HepG2 (cell line): Measurements from ENCODE around the gene NXPH1. TPM values are rescaled to one million over a fixed set of nuclear protein-coding genes. Genes with fewer than 3 reads are reported as not detected.

ENCODE experiments used
- ATAC-seq: fragments of 200-7000 bp; cut with Tn5 transposase; 3 replicates; pipeline ENCODE4 v1.9.1; 2020; ENCODE audit warnings: mild to moderate bottlenecking, moderate library complexity
- BruUV-seq: library from RNA; stranded (reverse); fragments of 400-500 nt; replicated peaks from 2 replicates; lab custom pipeline; 2021; lab: Mats Ljungman, UMichigan
- CTCF ChIA-PET: fragments of 300-600 bp; formaldehyde crosslinking; extraction: SDS; loops from one replicate; lab custom pipeline; 2021; ENCODE audit warnings: low total read pairs, inconsistent platforms, low intra/inter-chr PET ratio; lab: Yijun Ruan, JAX
- POLR2A ChIA-PET: fragments of 350-600 bp; sonication (Branson Sonifier 250); formaldehyde crosslinking; loops from one replicate; lab custom pipeline; 2020; ENCODE audit warnings: antibody characterized with exemption, inconsistent platforms; lab: Yijun Ruan, JAX
- DNase-seq: peaks from one replicate; pipeline ENCODE4 v3.0.0-alpha.2; 2015; ENCODE audit warnings: low spot score
- FAIRE-seq: peaks from 3 replicates; lab custom pipeline; 2011; peaks lifted over from hg19 to GRCh38; lab: Jason Lieb, UNC
- H2AFZ ChIP-seq: one replicate; pipeline ENCODE4 v1.6.1; 2011; ENCODE audit warnings: low read length, inconsistent platforms
- H3K27ac ChIP-seq: fragments of 300-600 bp; 3 replicates; pipeline ENCODE4 v1.8.0; 2011; ENCODE audit warnings: mixed run types, mild to moderate bottlenecking, mixed read lengths, low read length, inconsistent platforms; ENCODE audit not compliant: insufficient read depth; ENCODE audit errors: extremely low read length
- H3K27me3 ChIP-seq, 2 experiments: fragments of 200-600 bp in 1 of 2; 2 replicates in 1 of 2; 3 replicates in 1 of 2; pipeline versions ENCODE4 v1.6.0 to v1.8.0; 2011; ENCODE audit warnings: low read length in 2 of 2, mild to moderate bottlenecking in 2 of 2, moderate library complexity in 2 of 2, inconsistent platforms in 1 of 2; ENCODE audit not compliant: insufficient read depth in 2 of 2, control insufficient read depth in 1 of 2
- H3K36me3 ChIP-seq, 2 experiments: fragments of 200-600 bp in 1 of 2; replicated peaks in 1 of 2; 2 replicates in 1 of 2; 3 replicates in 1 of 2; pipeline versions ENCODE4 v1.5.1 to v1.8.0; 2011; ENCODE audit warnings: low read length in 2 of 2, inconsistent platforms in 1 of 2; ENCODE audit not compliant: insufficient read depth in 2 of 2, control insufficient read depth in 1 of 2
- H3K4me1 ChIP-seq: 2 replicates; pipeline ENCODE4 v1.5.1; 2012; ENCODE audit warnings: low read length, inconsistent platforms; ENCODE audit not compliant: insufficient read depth
- H3K4me2 ChIP-seq: 2 replicates; pipeline ENCODE4 v1.6.0; 2011; ENCODE audit warnings: low read depth, low read length, inconsistent platforms
- H3K4me3 ChIP-seq, 3 experiments: fragments of 200-600 bp in 1 of 3; sonication (generic), shearing (Covaris generic) in 1 of 3; replicated peaks in 1 of 3; 2 replicates each; pipeline ENCODE4 v1.5.1; 2011 to 2016; ENCODE audit warnings: low read length in 3 of 3, inconsistent platforms in 2 of 3, low read depth in 2 of 3, mild to moderate bottlenecking in 2 of 3, control low read depth in 1 of 3, mixed read lengths in 1 of 3; ENCODE audit not compliant: insufficient read depth in 1 of 3
- H3K79me2 ChIP-seq: one replicate; pipeline ENCODE4 v1.6.1; 2011; ENCODE audit warnings: low read length, inconsistent platforms; ENCODE audit not compliant: insufficient read depth
- H3K9ac ChIP-seq: 2 replicates; pipeline ENCODE4 v1.6.0; 2011; ENCODE audit warnings: mild to moderate bottlenecking, low read depth, low read length, inconsistent platforms; ENCODE audit not compliant: insufficient read depth
- H3K9me3 ChIP-seq: 2 replicates; pipeline ENCODE4 v1.5.1; 2012; ENCODE audit warnings: mild to moderate bottlenecking, low read length
- H4K20me1 ChIP-seq: 2 replicates; pipeline ENCODE4 v1.6.0; 2011; ENCODE audit warnings: inconsistent platforms, mild to moderate bottlenecking, low read length, moderate library complexity; ENCODE audit not compliant: insufficient read depth
- ELF1 ChIP-seq: sonication (generic); formaldehyde crosslinking; IDR thresholded peaks from 2 replicates; pipeline ENCODE4 v1.4.0; 2020; ENCODE audit warnings: missing genetic modification reagents
- KLF11 ChIP-seq: IDR thresholded peaks from 2 replicates; pipeline ENCODE4 v1.6.1; 2016; ENCODE audit warnings: missing compliant biosample characterization
- SMARCC2 ChIP-seq: fragments of 450-650 bp; IDR thresholded peaks from 2 replicates; pipeline ENCODE4 v1.6.1; 2017; ENCODE audit warnings: antibody characterized with exemption, mild to moderate bottlenecking
- SOX6 ChIP-seq, 2 experiments: fragments of 450-650 bp in 1 of 2; sonication (generic) in 1 of 2; formaldehyde crosslinking in 1 of 2; IDR thresholded peaks; 2 replicates each; pipeline versions ENCODE4 v1.4.0 to v1.6.1; 2017 to 2020; ENCODE audit warnings: antibody characterized with exemption in 1 of 2, mild to moderate bottlenecking in 1 of 2, missing genetic modification reagents in 1 of 2
- SP4 ChIP-seq: sonication (generic); formaldehyde crosslinking; IDR thresholded peaks from 2 replicates; pipeline ENCODE4 v1.8.1; 2023; ENCODE audit warnings: mild to moderate bottlenecking, missing genetic modification reagents
- ZC3H4 ChIP-seq: sonication (generic); formaldehyde crosslinking; IDR thresholded peaks from 2 replicates; pipeline ENCODE4 v1.4.0; 2020; ENCODE audit warnings: missing genetic modification reagents, borderline replicate concordance
- ZNF17 ChIP-seq: sonication (generic); formaldehyde crosslinking; IDR thresholded peaks from 2 replicates; pipeline ENCODE4 v1.5.0; 2020; ENCODE audit warnings: mild to moderate bottlenecking, missing genetic modification reagents
- ZNF430 ChIP-seq: sonication (generic); formaldehyde crosslinking; IDR thresholded peaks from 2 replicates; pipeline ENCODE4 v1.9.0; 2021; ENCODE audit warnings: mild to moderate bottlenecking, missing genetic modification reagents
- ZNF501 ChIP-seq: sonication (generic); formaldehyde crosslinking; IDR thresholded peaks from 2 replicates; pipeline ENCODE4 v1.5.1; 2020; ENCODE audit warnings: mild to moderate bottlenecking, moderate library complexity, missing genetic modification reagents
- ZNF775 ChIP-seq: sonication (generic); formaldehyde crosslinking; IDR thresholded peaks from 2 replicates; pipeline ENCODE4 v1.4.0; 2020; ENCODE audit warnings: missing genetic modification reagents, mild to moderate bottlenecking, moderate library complexity, borderline replicate concordance
- ZNF816 ChIP-seq: sonication (generic); formaldehyde crosslinking; IDR thresholded peaks from 2 replicates; pipeline ENCODE4 v1.8.0; 2022; ENCODE audit warnings: missing genetic modification reagents, mild to moderate bottlenecking, borderline replicate concordance
- ZNF841 ChIP-seq: sonication (generic); formaldehyde crosslinking; IDR thresholded peaks from 2 replicates; pipeline ENCODE4 v1.8.1; 2023; ENCODE audit warnings: missing genetic modification reagents, borderline replicate concordance
- WGBS: methylation state at CpG from one replicate; pipeline ENCODE4 v1.1.6; 2017; ENCODE audit warnings: low lambda C conversion rate; 5-methylcytosine and 5-hydroxymethylcytosine counted together
- in situ Hi-C: cut with HindIII; loops from 2 replicates; pipeline ENCODE4 v1.10.0; 2017; ENCODE audit warnings: low pct_unique_long_range_greater_than_20kb; ENCODE audit not compliant: extremely low pct_ligation_motif_present
- intact Hi-C: fragments of 100-400 bp; cut with micrococcal nuclease; formaldehyde crosslinking; loops from one replicate; pipeline ENCODE4 v1.10.0; 2022; ENCODE audit not compliant: unreplicated experiment
- polyA plus RNA-seq, 8 experiments: library from polyadenylated mRNA; depleted of rRNA in 3 of 8; stranded (reverse) in 7 of 8; unstranded in 1 of 8; fragments of >200 nt; fragmentation: Illumina TruSeq in 4 of 8; extraction: Trizol in 4 of 8; gene quantifications; 2 replicates each; pipeline versions ENCODE4 v1.2.1 to v1.2.3, GENCODE V29; 2011 to 2016; ENCODE audit warnings: low read depth in 4 of 8, missing spikeins in 1 of 8, mixed read lengths in 1 of 8; ENCODE audit not compliant: insufficient read depth in 1 of 8
- total RNA-seq, 5 experiments: library from RNA; depleted of rRNA; stranded (reverse); fragments of >200 nt; fragmentation: Illumina TruSeq; extraction: Trizol; gene quantifications; 2 replicates each; pipeline ENCODE4 v1.2.3, GENCODE V29; 2016; ENCODE audit warnings: low read depth in 1 of 5
- TF ChIP-seq, protein P1 (sequence below): sonication (generic); formaldehyde crosslinking; IDR thresholded peaks from 2 replicates; pipeline ENCODE4 v1.8.0; 2022; ENCODE audit warnings: missing genetic modification reagents, mild to moderate bottlenecking, moderate library complexity, borderline replicate concordance
- TF ChIP-seq, protein P2 (sequence below): sonication (generic); formaldehyde crosslinking; IDR thresholded peaks from 2 replicates; pipeline ENCODE4 v1.5.0; 2020; ENCODE audit warnings: missing genetic modification reagents, mild to moderate bottlenecking, borderline replicate concordance
- TF ChIP-seq, protein P3 (sequence below): sonication (generic); formaldehyde crosslinking; IDR thresholded peaks from 2 replicates; pipeline ENCODE4 v1.4.0; 2020; ENCODE audit warnings: mild to moderate bottlenecking, missing genetic modification reagents
- TF ChIP-seq, protein P4 (sequence below): sonication (generic); formaldehyde crosslinking; IDR thresholded peaks from 2 replicates; pipeline ENCODE4 v1.4.0; 2020; ENCODE audit warnings: mild to moderate bottlenecking, low read depth, missing genetic modification reagents
- TF ChIP-seq, protein P5 (sequence below): sonication (generic); formaldehyde crosslinking; IDR thresholded peaks from 2 replicates; pipeline ENCODE4 v1.5.1; 2020; ENCODE audit warnings: mild to moderate bottlenecking, missing genetic modification reagents, moderate library complexity

The NXPH1 gene
- total and polyA plus RNA-seq, 2 of the 13 experiments (the other 11 are each of a cell fraction or from before 2014, with no cell fraction given) = not detected

DNA sequence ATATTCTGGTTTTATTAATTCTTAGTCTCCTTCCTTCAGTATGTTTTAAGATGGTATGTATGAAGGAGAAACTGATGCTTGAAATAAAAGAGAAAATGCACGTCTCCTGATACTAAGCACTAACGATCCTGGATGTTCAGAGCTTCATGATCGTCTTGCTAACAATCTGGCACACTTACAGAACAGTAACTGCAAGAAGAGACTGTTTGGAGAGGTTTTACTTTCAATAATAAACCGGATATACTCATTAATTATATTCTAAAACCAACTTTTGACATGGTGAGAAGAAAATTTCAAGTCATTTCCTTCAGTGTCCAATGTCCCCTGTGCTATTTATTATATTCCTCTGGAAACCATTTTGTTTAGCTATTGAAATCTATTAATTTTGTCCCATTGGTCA lies 251.0 kb downstream of the NXPH1 start:
- no peaks in the 10 kb centered on the region for H4K20me1 ChIP-seq
- 1% methylated on average over 4 of the region's 4 CpGs for WGBS
- peaks cover 7% of the 10 kb centered on the region; the same call in 1 of the 2 replicates for H3K9me3 ChIP-seq
- no peaks in the 10 kb centered on the region for H3K36me3 ChIP-seq
- FAIRE-seq (no peak), ATAC-seq (no peak), DNase-seq (no peak)
- H3K79me2 ChIP-seq = no peaks in the 10 kb centered on the region
- no peak overlapping the region for H3K9ac ChIP-seq
- ChIA-PET POLR2A (no interaction called here), CTCF (no interaction called here)
- no peaks in the 10 kb centered on the region for H3K27me3 ChIP-seq
- H3K4me3 ChIP-seq = no peak overlapping the region
- H3K4me1 ChIP-seq = no peaks in the 10 kb centered on the region
- H3K27ac ChIP-seq = no peak overlapping the region
- intact Hi-C loops = no loop called here
- in situ Hi-C loops = no loop called here
- H2AFZ ChIP-seq = no peak overlapping the region
- H3K4me2 ChIP-seq = no peak overlapping the region
- BruUV-seq = no TSS peak
- no peak for TF ChIP-seq ZNF841 (CRISPR knock-in tag)
- TF ChIP-seq, protein P1, sequence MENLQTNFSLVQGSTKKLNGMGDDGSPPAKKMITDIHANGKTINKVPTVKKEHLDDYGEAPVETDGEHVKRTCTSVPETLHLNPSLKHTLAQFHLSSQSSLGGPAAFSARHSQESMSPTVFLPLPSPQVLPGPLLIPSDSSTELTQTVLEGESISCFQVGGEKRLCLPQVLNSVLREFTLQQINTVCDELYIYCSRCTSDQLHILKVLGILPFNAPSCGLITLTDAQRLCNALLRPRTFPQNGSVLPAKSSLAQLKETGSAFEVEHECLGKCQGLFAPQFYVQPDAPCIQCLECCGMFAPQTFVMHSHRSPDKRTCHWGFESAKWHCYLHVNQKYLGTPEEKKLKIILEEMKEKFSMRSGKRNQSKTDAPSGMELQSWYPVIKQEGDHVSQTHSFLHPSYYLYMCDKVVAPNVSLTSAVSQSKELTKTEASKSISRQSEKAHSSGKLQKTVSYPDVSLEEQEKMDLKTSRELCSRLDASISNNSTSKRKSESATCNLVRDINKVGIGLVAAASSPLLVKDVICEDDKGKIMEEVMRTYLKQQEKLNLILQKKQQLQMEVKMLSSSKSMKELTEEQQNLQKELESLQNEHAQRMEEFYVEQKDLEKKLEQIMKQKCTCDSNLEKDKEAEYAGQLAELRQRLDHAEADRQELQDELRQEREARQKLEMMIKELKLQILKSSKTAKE (CRISPR knock-in tag) = no peak
- TF ChIP-seq ZC3H4 (CRISPR knock-in tag) = no peak
- TF ChIP-seq ZNF430 (CRISPR knock-in tag) = no peak
- TF ChIP-seq SP4 (CRISPR knock-in tag) = no peak
- no peak for TF ChIP-seq ZNF816 (CRISPR knock-in tag)
- TF ChIP-seq ZNF775 (CRISPR knock-in tag) = no peak
- no peak for TF ChIP-seq SMARCC2
- no peak for TF ChIP-seq SOX6 (IDR thresholded peaks at IDR 0.05)
- no peak for TF ChIP-seq SOX6 (CRISPR knock-in tag; IDR thresholded peaks at IDR 0.05)
- TF ChIP-seq, protein P2, sequence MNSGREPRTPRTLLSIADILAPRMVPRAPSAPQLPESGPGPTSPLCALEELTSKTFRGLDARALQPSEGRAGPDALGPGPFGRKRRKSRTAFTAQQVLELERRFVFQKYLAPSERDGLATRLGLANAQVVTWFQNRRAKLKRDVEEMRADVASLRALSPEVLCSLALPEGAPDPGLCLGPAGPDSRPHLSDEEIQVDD = no peak
- TF ChIP-seq ZNF501 (CRISPR knock-in tag) = no peak
- TF ChIP-seq, protein P3, sequence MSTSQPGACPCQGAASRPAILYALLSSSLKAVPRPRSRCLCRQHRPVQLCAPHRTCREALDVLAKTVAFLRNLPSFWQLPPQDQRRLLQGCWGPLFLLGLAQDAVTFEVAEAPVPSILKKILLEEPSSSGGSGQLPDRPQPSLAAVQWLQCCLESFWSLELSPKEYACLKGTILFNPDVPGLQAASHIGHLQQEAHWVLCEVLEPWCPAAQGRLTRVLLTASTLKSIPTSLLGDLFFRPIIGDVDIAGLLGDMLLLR (CRISPR knock-in tag) = no peak
- TF ChIP-seq, protein P4, sequence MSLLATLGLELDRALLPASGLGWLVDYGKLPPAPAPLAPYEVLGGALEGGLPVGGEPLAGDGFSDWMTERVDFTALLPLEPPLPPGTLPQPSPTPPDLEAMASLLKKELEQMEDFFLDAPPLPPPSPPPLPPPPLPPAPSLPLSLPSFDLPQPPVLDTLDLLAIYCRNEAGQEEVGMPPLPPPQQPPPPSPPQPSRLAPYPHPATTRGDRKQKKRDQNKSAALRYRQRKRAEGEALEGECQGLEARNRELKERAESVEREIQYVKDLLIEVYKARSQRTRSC (CRISPR knock-in tag) = no peak
- no peak for TF ChIP-seq KLF11
- TF ChIP-seq, protein P5, sequence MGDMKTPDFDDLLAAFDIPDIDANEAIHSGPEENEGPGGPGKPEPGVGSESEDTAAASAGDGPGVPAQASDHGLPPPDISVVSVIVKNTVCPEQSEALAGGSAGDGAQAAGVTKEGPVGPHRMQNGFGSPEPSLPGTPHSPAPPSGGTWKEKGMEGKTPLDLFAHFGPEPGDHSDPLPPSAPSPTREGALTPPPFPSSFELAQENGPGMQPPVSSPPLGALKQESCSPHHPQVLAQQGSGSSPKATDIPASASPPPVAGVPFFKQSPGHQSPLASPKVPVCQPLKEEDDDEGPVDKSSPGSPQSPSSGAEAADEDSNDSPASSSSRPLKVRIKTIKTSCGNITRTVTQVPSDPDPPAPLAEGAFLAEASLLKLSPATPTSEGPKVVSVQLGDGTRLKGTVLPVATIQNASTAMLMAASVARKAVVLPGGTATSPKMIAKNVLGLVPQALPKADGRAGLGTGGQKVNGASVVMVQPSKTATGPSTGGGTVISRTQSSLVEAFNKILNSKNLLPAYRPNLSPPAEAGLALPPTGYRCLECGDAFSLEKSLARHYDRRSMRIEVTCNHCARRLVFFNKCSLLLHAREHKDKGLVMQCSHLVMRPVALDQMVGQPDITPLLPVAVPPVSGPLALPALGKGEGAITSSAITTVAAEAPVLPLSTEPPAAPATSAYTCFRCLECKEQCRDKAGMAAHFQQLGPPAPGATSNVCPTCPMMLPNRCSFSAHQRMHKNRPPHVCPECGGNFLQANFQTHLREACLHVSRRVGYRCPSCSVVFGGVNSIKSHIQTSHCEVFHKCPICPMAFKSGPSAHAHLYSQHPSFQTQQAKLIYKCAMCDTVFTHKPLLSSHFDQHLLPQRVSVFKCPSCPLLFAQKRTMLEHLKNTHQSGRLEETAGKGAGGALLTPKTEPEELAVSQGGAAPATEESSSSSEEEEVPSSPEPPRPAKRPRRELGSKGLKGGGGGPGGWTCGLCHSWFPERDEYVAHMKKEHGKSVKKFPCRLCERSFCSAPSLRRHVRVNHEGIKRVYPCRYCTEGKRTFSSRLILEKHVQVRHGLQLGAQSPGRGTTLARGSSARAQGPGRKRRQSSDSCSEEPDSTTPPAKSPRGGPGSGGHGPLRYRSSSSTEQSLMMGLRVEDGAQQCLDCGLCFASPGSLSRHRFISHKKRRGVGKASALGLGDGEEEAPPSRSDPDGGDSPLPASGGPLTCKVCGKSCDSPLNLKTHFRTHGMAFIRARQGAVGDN (CRISPR knock-in tag) = no peak
- TF ChIP-seq ELF1 (CRISPR knock-in tag) = no peak
- TF ChIP-seq ZNF17 (CRISPR knock-in tag) = no peak
